ENCODE data around the gene CDKAL1.

The CDKAL1 gene

GRCh38 chr6:21150667-21151066 is 616.4 kb downstream of the CDKAL1 start:
- no peak overlapping the region for H3K27ac ChIP-seq
- TF ChIP-seq CTCF (conservative IDR thresholded peaks at IDR 0.05): no peak

GRCh38 chr6:21151119-21151518 is 616.9 kb downstream of the CDKAL1 start:
- no peak overlapping the region for H3K27ac ChIP-seq
- TF ChIP-seq CTCF (conservative IDR thresholded peaks at IDR 0.05): no peak

- no peak overlapping the region for H3K27ac ChIP-seq
- no peak for TF ChIP-seq CTCF (conservative IDR thresholded peaks at IDR 0.05)
Observed at GRCh38 chr6:21151530-21151929, 617.3 kb downstream of the CDKAL1 start.

- H3K27ac ChIP-seq: no peak overlapping the region
- TF ChIP-seq CTCF (conservative IDR thresholded peaks at IDR 0.05): no peak
Observed at GRCh38 chr6:21157186-21157929, 623.1 kb downstream of the CDKAL1 start.

DNA sequence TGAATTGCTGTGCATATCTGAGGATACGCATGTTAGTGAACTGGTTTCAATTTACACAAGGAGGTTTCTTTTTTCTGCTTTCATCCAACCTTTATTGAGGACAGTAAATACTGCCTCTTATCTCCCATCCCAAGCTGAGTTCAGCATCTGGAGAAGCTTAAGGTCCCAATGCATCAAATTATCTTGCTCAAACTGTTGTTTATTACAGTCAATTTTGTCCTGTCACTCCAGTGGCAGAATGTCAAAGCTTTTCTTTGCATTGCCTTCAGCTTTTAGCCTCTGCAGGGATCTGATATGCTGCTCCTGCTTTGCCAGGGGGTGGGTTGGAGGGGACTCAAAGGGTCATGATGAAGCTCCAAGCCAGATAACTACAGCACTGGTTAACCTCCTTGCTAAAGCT is 623.9 kb downstream of the CDKAL1 start:
- no peak for TF ChIP-seq CTCF (conservative IDR thresholded peaks at IDR 0.05)
- H3K27ac ChIP-seq: no peak overlapping the region

DNA sequence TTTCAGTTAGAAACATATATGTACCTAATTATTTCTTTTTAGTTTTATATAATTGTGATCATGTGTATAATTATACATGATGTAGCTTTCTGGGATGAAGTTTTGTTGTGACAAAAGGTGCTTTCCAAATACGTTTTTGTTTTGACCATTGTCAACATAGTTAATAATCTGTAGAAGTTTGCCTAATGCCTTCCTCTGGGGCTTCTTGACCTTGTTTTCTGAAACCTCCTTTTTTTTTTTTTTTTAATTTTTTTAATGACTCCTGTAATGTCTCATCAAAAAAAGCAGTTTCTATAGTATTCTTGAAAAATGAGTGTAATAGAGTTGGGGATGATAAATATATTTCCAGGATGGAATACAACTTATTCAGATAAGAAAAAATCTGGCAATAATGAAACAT is 624.6 kb downstream of the CDKAL1 start:
- H3K27ac ChIP-seq: no peak overlapping the region
- TF ChIP-seq CTCF (conservative IDR thresholded peaks at IDR 0.05): no peak

DNA sequence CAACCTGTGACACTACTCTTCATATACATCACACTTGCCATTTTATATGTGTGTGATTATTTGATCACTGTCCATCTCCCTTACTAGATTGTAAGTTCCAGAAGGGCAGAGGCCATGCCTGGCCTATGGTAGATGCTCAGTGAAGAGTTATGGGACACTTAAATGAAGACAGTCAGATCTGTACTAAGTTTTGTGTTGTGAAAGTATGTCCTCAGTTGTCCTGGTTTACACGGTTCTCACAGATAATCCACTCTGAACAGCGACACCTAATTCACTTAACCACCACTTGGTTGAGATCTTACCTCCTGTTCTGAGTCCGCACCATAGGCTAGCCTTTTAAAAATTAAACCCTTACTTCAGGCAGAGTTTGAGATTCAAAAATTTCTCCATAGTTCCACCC is 625.2 kb downstream of the CDKAL1 start:
- H3K27ac ChIP-seq: no peak overlapping the region
- TF ChIP-seq CTCF (conservative IDR thresholded peaks at IDR 0.05): no peak
